HG02798 (cell line): ENCODE results near the gene CCL19.

Experiments
- ATAC-seq: cut with Tn5 transposase; IDR thresholded peaks from one replicate; pipeline ENCODE4 v1.9.1; 2021; ENCODE audit warnings: mild to moderate bottlenecking; ENCODE audit not compliant: unreplicated experiment, poor library complexity

CCL19 gene

GRCh38 chr9:34701023-34701768 is 10.1 kb upstream of the CCL19 start:
- no peak for ATAC-seq

GRCh38 chr9:34694811-34695210 is 3.7 kb upstream of the CCL19 start:
- ATAC-seq = no peak

GRCh38 chr9:34693560-34693959 is 2.5 kb upstream of the CCL19 start:
- no peak for ATAC-seq

- no peak for ATAC-seq
Observed at GRCh38 chr9:34691936-34692315, 850 bp upstream of the CCL19 start.

GRCh38 chr9:34689512-34689911 is 1.6 kb downstream of the CCL19 start:
- no peak for ATAC-seq

GRCh38 chr9:34689116-34689470 is 2.0 kb downstream of the CCL19 start:
- no peak for ATAC-seq

GRCh38 chr9:34688329-34689115 is 2.6 kb downstream of the CCL19 start:
- no peak for ATAC-seq

GRCh38 chr9:34687276-34688030 is 3.6 kb downstream of the CCL19 start:
- no peak for ATAC-seq

- ATAC-seq = no peak
Observed at GRCh38 chr9:34686732-34687131, 4.3 kb downstream of the CCL19 start.

GRCh38 chr9:34686231-34686630 is 4.8 kb downstream of the CCL19 start:
- ATAC-seq = no peak

- no peak for ATAC-seq
Observed at GRCh38 chr9:34685591-34685990, 5.5 kb downstream of the CCL19 start.

- no peak for ATAC-seq
Observed at GRCh38 chr9:34684816-34685215, 6.3 kb downstream of the CCL19 start.

- ATAC-seq = no peak
Observed at GRCh38 chr9:34684145-34684544, 6.9 kb downstream of the CCL19 start.

GRCh38 chr9:34675869-34676268 is 15.2 kb downstream of the CCL19 start:
- no peak for ATAC-seq

- no peak for ATAC-seq
Observed at GRCh38 chr9:34675048-34675714, 15.9 kb downstream of the CCL19 start.

GRCh38 chr9:34674440-34674839 is 16.6 kb downstream of the CCL19 start:
- no peak for ATAC-seq

GRCh38 chr9:34671307-34671706 is 19.8 kb downstream of the CCL19 start:
- no peak for ATAC-seq

- no peak for ATAC-seq
Observed at GRCh38 chr9:34669809-34670562, 21.1 kb downstream of the CCL19 start.

GRCh38 chr9:34665381-34666250 is 25.5 kb downstream of the CCL19 start:
- ATAC-seq = peak; percentile 73
